GM21717 (cell line): ENCODE measurements around the gene PGAP2.
"Not testable (repeated sequence)": the region's sequence is repeated elsewhere in the genome, so short reads cannot be mapped to it uniquely, and the experiment has no call there.

ENCODE experiments used
- ATAC-seq: cut with Tn5 transposase; IDR thresholded peaks from one replicate; pipeline ENCODE4 v1.9.1; 2021; ENCODE audit warnings: mild to moderate bottlenecking, moderate library complexity; ENCODE audit not compliant: unreplicated experiment

Gene PGAP2

GRCh38 chr11:3807909-3808860, at the start of gene PGAP2:
Gene PGAP2 (plus strand): TSS chr11:3808560. CDS start chr11:3811260, 2,700 bp downstream.
- peak; percentile 64 for ATAC-seq

DNA sequence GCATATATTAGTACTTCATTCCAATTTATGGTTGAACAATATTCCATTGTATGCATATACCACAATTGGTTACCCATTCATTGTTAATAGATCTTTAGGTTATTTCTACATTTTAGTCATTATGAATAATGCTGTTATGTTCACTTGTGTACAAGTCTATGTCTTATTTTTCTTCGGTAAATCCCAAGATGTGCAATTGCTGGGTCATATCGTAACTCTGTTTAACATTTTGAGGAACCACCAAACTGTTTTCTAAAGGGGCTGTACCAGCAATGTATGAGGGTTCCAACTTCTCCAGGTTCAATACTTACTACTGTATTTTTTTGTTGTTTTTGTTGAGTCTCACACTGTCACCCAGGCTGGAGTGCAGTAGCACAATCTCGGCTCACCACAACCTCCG, 44.1 kb upstream of the PGAP2 start:
- ATAC-seq, result no peak

DNA sequence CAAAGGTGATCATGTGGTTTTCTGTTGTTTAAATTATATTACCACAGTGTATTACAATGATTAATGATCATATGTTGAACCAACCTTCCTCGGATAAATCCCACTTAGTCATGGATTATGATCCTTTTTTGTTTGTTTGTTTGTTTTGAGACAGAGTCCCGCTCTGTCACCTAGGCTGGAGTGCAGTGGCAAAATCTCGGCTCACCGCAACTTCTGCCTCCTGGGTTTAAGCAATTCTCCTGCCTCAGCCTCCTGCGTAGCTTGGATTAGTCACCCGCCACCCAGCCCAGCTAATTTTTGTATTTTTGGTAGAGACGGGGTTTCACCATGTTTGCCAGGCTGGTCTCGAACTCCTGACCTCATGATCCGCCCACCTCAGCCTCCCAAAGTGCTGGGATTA, 41.5 kb upstream of the PGAP2 start:
- ATAC-seq, result not testable (repeated sequence)

- no peak for ATAC-seq
These were observed 40.8 kb upstream of the PGAP2 start for GRCh38 chr11:3767536-3767935.

- ATAC-seq, result no peak
These were observed 35.2 kb upstream of the PGAP2 start for GRCh38 chr11:3773180-3773579.

DNA sequence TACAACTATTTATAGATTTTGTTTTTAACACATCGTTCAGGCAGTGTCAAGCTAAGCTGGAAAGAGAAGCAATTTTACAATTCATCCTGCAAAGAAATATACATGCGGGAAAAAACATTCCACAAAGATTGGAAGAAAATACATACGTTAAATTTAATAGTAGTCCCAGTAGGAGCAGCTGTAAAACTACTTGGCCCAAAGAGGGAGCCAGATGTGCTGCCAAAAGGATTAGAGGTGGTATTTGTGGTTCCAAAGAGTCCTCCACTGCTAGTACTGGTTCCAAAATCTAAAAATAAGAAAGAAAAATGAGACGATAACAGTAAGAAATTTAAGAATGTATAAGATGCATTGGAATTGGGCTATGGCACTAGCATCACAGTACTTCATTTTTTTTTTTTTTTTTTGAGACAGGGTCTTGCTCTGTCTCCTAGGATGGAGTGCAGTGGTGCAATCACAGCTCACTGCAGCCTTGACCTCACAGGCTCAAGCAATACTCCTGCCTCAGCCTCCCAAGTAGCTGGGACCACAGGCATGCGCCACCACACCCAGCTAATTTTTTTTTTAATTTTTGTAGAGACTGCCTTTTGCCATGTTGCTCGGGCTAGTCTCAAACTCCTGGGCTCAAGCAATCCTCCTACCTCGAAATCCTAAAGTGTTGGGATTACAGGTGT, 32.5 kb upstream of the PGAP2 start:
- ATAC-seq, result no peak

GRCh38 chr11:3781423-3781822, 26.9 kb upstream of the PGAP2 start:
- no peak for ATAC-seq

GRCh38 chr11:3782963-3783362, 25.4 kb upstream of the PGAP2 start:
- ATAC-seq, result no peak

DNA sequence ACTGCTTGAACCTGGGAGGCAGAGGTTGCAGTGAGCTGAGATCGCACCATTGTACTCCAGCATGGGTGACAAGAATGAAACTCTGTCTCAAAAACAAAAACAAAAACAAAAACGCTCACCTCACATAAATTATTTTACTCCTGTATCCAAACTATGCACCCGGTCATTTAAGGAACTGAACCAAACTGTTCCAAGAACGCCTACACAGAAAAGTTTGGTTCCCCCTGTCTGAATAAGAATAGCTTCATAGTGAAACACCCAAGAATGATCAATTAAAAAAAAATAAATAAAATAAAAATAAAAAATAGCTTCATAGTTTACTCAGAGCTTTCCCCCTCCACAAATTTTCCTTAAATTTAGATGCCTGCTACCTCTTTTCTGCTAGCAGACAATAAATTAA, 24.7 kb upstream of the PGAP2 start:
- no peak for ATAC-seq

GRCh38 chr11:3786781-3787428, 21.5 kb upstream of the PGAP2 start:
- no peak for ATAC-seq

DNA sequence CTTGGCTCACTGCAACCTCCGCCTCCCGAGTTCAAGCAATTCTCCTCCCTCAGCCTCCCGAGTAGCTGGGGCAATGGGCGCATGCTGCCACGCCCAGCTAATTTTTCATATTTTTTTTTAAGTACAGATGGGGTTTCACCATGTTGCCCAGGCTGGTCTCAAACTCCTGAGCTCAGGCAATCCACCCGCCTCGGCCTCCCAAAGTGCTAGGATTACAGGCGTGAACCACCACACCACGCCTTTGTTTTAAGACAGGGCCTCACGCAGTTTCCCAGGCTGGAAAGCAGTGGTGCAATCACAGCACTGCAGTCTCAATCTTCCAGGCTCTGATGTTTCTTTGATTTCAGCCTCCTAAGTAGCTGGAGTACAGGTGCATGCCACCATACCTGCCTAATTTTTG, 14.0 kb upstream of the PGAP2 start:
- not testable (repeated sequence) for ATAC-seq

GRCh38 chr11:3795131-3796001, 13.0 kb upstream of the PGAP2 start:
- ATAC-seq, result no peak

DNA sequence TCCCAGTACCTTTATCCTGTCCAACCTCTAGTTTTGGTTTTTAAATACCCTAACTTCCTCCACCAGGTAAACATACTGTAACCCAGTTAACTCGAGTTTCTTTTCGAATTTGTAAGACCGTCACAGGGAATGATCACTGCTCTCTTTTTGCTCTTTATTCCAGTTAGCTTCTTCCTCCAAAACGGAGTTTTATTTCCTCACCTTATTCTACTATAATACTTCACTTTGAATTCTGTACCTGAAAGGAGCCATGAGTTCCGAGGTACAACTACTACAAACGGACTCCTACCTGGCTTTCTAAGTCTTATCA, 12.4 kb upstream of the PGAP2 start:
- ATAC-seq, result no peak

DNA sequence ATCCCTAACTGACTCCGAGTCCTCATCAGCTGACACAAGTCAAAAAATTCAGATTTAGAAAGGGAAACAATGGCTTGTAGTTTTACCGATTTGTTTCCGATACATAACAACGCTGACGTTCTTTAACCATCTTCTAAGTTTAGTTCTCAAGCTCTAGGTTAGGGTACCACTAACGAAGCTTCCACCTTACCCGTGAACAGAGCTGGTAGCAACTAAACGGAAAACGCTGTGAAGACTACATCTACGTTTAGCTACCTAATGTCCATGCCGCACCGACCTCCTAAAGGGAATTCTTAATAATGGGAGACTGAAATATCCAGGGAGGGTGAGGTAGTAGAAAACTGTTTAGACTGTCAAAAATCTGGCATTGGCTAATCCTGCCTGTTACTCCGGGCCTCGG, 12.0 kb upstream of the PGAP2 start:
- no peak for ATAC-seq

- peak; percentile 40 for ATAC-seq
These were observed 11.5 kb upstream of the PGAP2 start for GRCh38 chr11:3796801-3797328.

DNA sequence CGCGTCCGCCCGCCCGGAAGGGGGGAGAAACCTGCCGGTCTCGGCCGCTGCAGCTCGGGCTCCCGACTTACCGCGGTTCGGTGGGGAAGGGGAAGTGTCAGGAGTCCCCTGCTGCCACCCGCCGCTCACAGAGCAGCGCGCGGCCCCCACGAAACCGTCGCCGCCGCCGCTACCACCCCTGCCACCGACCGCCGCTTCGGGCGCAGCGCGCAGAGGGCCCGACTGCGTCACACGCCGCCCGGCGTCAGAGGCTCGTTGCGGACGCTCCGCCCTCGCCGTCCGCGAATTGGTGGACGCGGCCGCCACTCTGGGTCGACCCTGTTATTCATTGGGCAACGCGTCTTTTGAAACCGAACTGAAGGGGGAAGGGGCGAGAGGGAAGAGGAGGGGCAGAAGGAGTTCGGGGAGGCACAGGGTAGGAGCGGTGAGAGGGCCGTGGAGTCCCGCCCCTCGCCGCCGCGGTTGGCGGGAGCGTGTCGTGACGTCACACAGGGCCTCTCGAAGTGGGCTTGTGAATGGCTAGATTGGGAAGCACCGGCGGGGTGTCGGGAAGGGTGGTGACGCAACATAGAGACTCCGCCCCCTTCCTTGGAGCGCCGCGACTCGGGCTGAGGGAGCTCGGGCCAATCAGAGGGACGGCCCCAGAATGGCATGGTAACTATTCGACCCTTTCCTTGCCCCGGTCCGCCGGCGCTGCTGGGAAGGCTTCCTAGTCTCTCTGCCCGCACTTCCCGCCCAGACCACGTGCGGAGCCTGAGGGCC, 10.8 kb upstream of the PGAP2 start, which contains the start of gene NUP98:
Gene NUP98, minus strand, starts transcription at position 226 of the 762 bp plus-strand sequence. CDS start 15,437 bp downstream, outside the sequence.
- ATAC-seq, result peak; percentile 92

DNA sequence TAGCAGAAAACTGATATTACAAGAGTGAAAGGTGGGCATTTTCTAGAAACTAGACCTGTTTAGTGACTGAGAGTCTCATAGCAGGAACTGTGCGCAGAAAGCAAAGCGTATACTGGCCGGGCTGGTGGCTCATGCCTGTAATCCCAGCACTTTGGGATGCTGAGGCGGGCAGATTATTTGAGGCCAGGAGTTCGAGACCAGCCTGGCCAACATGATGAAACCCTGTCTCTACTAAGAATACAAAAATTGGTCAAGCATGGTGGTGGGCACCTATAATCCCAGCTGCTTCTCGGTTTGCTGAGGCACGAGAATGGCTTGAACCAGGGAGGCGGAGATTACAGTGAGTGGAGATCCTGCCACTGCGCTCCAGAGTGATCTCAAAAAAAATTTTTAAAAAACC, 9.2 kb upstream of the PGAP2 start:
- ATAC-seq, result no peak

- ATAC-seq, result no peak
These were observed 8.5 kb upstream of the PGAP2 start for GRCh38 chr11:3799873-3800272.

DNA sequence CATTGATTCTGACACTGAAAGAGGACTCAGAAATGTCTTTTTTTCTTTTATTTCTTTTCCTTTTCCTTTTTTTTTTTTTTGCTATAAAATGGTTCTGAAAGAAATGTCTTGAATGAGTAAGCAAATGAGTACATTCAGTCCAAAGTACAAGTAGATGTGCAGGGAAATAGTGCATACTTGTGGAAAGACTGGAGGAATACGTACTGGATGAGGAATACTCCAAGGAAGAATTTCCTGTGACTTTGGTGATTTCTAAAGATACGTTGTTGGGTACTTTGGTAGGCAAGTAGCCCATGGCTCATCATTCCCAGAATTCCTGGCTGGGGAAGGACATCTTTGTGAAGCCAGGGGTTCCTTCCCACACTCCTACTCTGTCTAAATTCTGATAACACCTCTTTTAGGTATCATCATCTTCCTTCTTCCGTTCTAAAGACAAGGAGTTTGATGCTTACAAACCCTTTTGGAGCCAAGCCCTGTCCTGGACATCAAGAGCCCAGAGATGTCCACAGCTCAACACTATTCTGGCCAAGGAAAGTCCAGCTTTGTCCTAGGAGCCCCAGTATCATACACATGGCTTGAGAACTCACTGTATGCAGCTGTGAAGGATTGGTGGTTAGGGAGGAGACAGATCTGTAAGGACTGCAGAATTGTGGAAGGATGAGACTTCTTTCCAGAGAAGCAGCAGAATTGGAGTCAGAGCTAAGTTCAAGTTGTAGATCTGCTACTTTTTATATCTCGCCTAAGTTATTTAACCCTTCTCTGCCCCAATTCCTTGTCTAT, 6.2 kb upstream of the PGAP2 start:
- ATAC-seq, result no peak
